HG03460 (cell line): Measurements from ENCODE around the gene CTSF.

Source experiments
- ATAC-seq: cut with Tn5 transposase; IDR thresholded peaks from one replicate; pipeline ENCODE4 v1.9.1; 2021; ENCODE audit not compliant: unreplicated experiment

Gene CTSF

DNA sequence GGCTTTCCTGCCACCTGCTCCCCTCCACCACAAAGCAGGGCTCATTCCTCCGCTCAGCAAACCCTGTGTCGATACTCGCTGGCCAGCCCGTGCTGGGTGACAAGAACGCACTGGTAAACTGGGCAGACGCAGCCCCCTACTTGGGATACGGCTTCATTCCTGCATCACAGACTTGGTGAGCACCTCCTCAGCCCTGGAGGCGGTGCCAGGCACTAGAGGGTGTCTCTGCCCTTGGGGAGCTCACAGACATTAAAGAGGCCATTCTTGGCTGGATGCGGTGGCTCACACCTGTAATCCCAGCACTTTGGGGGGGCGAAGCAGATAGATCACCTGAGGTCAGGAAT is 28.6 kb downstream of the CTSF start:
- ATAC-seq: no peak

DNA sequence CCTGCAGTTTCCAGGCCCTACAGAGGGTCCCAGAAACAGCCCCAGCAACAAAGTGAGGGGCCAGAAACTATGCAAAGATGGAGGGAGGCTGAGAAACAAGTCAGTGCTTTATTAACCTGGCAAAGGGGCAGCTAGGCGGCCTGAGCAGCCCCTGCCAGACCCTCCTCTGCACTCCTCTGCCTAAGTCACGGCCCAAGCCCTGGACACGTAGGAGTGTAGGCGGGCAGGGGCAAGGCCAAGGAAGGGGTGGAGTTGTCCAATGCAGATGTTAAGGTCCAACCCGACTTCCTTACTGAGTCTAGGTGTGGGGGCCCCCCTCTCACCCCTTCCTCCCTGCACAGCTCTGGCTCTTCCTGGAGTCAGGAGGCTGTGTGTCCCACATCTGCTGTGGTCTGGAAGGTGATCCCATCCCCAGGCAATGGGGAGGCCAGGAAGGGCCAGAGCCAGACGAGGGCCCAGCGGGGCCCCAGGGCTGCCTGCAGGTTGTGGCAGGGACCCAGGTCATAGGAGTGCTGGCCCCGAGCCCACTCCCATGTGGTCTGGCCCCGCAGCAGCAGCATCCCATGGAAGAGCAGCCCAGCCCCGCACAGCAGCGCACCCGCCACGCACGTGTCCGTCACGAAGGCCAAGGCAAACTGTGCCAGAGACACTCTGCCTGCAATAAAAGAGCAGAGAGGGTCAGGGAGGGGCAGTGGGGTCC is 29.1 kb downstream of the CTSF start:
- ATAC-seq: no peak

DNA sequence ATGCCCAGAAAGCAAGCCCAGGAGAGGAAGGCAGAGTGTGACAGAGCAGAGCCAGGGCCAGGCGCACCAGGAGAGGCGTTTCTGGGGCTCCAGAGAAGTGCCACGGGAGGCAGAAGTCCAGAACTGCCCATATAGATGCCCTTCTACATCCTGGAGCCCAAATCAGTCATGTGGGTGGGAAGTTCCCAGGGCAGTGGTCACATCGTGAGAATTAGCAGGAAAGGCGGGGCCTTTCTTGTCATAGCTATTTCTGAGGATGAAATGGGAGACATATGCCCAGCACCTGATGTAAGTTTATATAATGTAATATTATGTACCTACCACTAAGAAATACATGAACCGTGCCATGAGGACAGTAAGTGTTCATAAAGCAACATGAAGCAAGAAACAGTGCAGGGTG is 35.6 kb downstream of the CTSF start:
- ATAC-seq: no peak

GRCh38 chr11:66531841-66532240 is 36.6 kb downstream of the CTSF start:
- ATAC-seq: no peak

DNA sequence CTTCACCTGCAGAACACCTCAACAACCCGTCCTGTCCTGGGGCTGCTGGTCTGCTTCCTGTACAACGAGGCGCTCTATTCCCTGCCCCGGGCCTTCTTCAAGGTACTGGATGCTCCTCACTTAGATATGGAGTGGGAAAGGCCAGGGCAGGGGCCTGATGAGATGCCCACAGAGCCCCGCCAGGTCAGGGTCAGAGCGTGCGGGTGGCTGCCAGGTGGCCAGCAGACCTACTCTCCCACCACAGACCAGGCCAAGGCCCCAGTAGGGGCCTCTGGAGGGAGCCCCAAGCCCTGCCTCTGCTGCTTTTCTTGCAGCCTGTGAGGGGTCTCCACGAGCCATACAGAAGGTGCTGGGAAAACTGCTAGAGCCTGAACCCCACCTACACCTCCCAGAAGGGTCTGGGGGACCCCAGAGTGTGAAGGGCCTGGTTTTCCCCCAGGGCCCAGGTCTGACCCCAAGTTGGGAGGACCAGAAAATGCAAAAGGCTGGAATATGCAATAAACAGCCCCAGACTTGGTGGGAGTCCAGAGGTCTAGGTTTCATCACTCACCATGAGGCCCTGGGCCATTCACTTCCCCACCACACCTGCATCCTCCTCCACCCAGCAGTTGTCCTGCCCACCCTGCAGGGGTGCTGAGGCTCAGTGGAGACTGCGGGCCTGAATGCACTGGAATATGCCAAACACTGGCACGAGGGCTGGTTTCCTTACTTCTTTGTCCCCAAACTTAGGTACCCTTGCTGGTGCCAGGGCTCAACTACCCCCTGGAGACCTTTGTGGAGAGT is 37.3 kb downstream of the CTSF start:
- ATAC-seq: no peak

GRCh38 chr11:66529655-66530054 is 38.8 kb downstream of the CTSF start:
- no peak for ATAC-seq

- ATAC-seq: no peak
Observed at GRCh38 chr11:66529069-66529468, 39.3 kb downstream of the CTSF start.

GRCh38 chr11:66524304-66525040 is 43.9 kb downstream of the CTSF start:
- no peak for ATAC-seq

GRCh38 chr11:66523611-66524010 is 44.8 kb downstream of the CTSF start:
- ATAC-seq: no peak
